ENCODE results near the gene ZFP36L2.

The ZFP36L2 gene

GRCh38 chr2:43221763-43222474, 4.5 kb downstream of the ZFP36L2 start:
- Histone ChIP-seq H3K27me3 (ENCODE audit: low read depth, low read length) (no peaks in the 10 kb centered on the region), H2AFZ (ENCODE audit: low read depth, low read length) (no peak overlapping the region), H3K36me3 (replicated peaks; ENCODE audit: low read depth, low read length) (peaks cover 28% of the 10 kb centered on the region), H3K4me1 (ENCODE audit: low read length) (peaks cover 69% of the 10 kb centered on the region), H3K27ac (ENCODE audit: low read length) (peak overlapping the region; percentile 92), H3K9ac (ENCODE audit: low read length) (peak overlapping the region; percentile 85; the same call in 1 of the 2 replicates), H3K4me2 (ENCODE audit: low read length) (peak overlapping the region; percentile 97), H3K79me2 (ENCODE audit: low read length) (peaks cover 72% of the 10 kb centered on the region), H3K4me3 (ENCODE audit: low read length) (peak overlapping the region; percentile 79), H3K9me3 (ENCODE audit: insufficient read depth, low read length) (no peaks in the 10 kb centered on the region), H4K20me1 (ENCODE audit: insufficient read depth, low read length) (peaks cover 28% of the 10 kb centered on the region)
- TF ChIP-seq EZH2phosphoT487 (IDR thresholded peaks at IDR 0.05; ENCODE audit: low read depth) (no peak), CTCF (IDR thresholded peaks at IDR 0.05; ENCODE audit: low read depth, low read length) (no peak)

- Histone ChIP-seq H4K20me1 (ENCODE audit: insufficient read depth, low read length) (peaks cover 28% of the 10 kb centered on the region), H3K4me1 (ENCODE audit: low read length) (peaks cover 69% of the 10 kb centered on the region), H3K27ac (ENCODE audit: low read length) (peak overlapping the region; percentile 92), H3K4me3 (ENCODE audit: low read length) (peak overlapping the region; percentile 79), H3K9me3 (ENCODE audit: insufficient read depth, low read length) (no peaks in the 10 kb centered on the region), H3K27me3 (ENCODE audit: low read depth, low read length) (no peaks in the 10 kb centered on the region), H3K4me2 (ENCODE audit: low read length) (peak overlapping the region; percentile 97), H3K9ac (ENCODE audit: low read length) (peak overlapping the region; percentile 85), H3K79me2 (ENCODE audit: low read length) (peaks cover 69% of the 10 kb centered on the region), H3K36me3 (replicated peaks; ENCODE audit: low read depth, low read length) (peaks cover 28% of the 10 kb centered on the region), H2AFZ (ENCODE audit: low read depth, low read length) (no peak overlapping the region)
- TF ChIP-seq EZH2phosphoT487 (IDR thresholded peaks at IDR 0.05; ENCODE audit: low read depth) = no peak
- TF ChIP-seq CTCF (IDR thresholded peaks at IDR 0.05; ENCODE audit: low read depth, low read length) = no peak
Observed at GRCh38 chr2:43221124-43221762, 5.2 kb downstream of the ZFP36L2 start.

- H3K27me3 ChIP-seq (ENCODE audit: low read depth, low read length) = no peaks in the 10 kb centered on the region
- peak overlapping the region; percentile 79 for H3K4me3 ChIP-seq (ENCODE audit: low read length)
- peaks cover 64% of the 10 kb centered on the region for H3K79me2 ChIP-seq (ENCODE audit: low read length)
- H3K4me1 ChIP-seq (ENCODE audit: low read length) = peaks cover 69% of the 10 kb centered on the region
- H3K9ac ChIP-seq (ENCODE audit: low read length) = peak overlapping the region; percentile 85
- no peaks in the 10 kb centered on the region for H3K9me3 ChIP-seq (ENCODE audit: insufficient read depth, low read length)
- no peak overlapping the region for H2AFZ ChIP-seq (ENCODE audit: low read depth, low read length)
- peak overlapping the region; percentile 97 for H3K4me2 ChIP-seq (ENCODE audit: low read length)
- H3K27ac ChIP-seq (ENCODE audit: low read length) = peak overlapping the region; percentile 92
- peaks cover 28% of the 10 kb centered on the region for H4K20me1 ChIP-seq (ENCODE audit: insufficient read depth, low read length)
- H3K36me3 ChIP-seq (replicated peaks; ENCODE audit: low read depth, low read length) = peaks cover 28% of the 10 kb centered on the region
- TF ChIP-seq CTCF (IDR thresholded peaks at IDR 0.05; ENCODE audit: low read depth, low read length) (no peak), EZH2phosphoT487 (IDR thresholded peaks at IDR 0.05; ENCODE audit: low read depth) (no peak)
Observed at GRCh38 chr2:43220760-43221123, 5.7 kb downstream of the ZFP36L2 start.

- H3K79me2 ChIP-seq (ENCODE audit: low read length) = peaks cover 59% of the 10 kb centered on the region
- peak overlapping the region; percentile 97 for H3K4me2 ChIP-seq (ENCODE audit: low read length)
- no peak for TF ChIP-seq CTCF (IDR thresholded peaks at IDR 0.05; ENCODE audit: low read depth, low read length)
- no peak for TF ChIP-seq EZH2phosphoT487 (IDR thresholded peaks at IDR 0.05; ENCODE audit: low read depth)
- no peaks in the 10 kb centered on the region for H3K27me3 ChIP-seq (ENCODE audit: low read depth, low read length)
- peak overlapping the region; percentile 85 for H3K9ac ChIP-seq (ENCODE audit: low read length)
- peak overlapping the region; percentile 79 for H3K4me3 ChIP-seq (ENCODE audit: low read length)
- H3K27ac ChIP-seq (ENCODE audit: low read length) = peak overlapping the region; percentile 92
- no peaks in the 10 kb centered on the region for H3K9me3 ChIP-seq (ENCODE audit: insufficient read depth, low read length)
- H3K36me3 ChIP-seq (replicated peaks; ENCODE audit: low read depth, low read length) = peaks cover 26% of the 10 kb centered on the region
- H2AFZ ChIP-seq (ENCODE audit: low read depth, low read length) = peak overlapping the region; percentile 84; the same call in 1 of the 2 replicates
- peaks cover 69% of the 10 kb centered on the region for H3K4me1 ChIP-seq (ENCODE audit: low read length)
- peaks cover 28% of the 10 kb centered on the region for H4K20me1 ChIP-seq (ENCODE audit: insufficient read depth, low read length)
Observed at GRCh38 chr2:43220229-43220751, 6.1 kb downstream of the ZFP36L2 start.

All from OCI-LY3 (cell line).